ENCODE results near the gene ISYNA1. TPM values are rescaled to one million over a fixed set of nuclear protein-coding genes. Genes with fewer than 3 reads are reported as not detected.

ISYNA1 gene
- polyA plus RNA-seq, 1 experiment, result 27.0 TPM

- POLR2A ChIA-PET, result no interaction called here
- CTCF ChIA-PET, result interaction anchor here (1.1 to 3.3 kb wide), 4 partner anchors 7 to 148 kb away, joined by 3 to 19 read pairs (median 4); no protein-coding TSS in a partner anchor
- TF ChIP-seq CTCF (IDR thresholded peaks at IDR 0.05; ENCODE audit: insufficient read depth, low read depth, low read length), result no peak
- DNase-seq (ENCODE audit: low read depth), result no peak
- no peak overlapping the region for H3K4me3 ChIP-seq (ENCODE audit: low read depth, low read length)
- H3K36me3 ChIP-seq (ENCODE audit: control insufficient read depth, insufficient read depth, low read length), result peaks cover 27% of the 10 kb centered on the region
- H3K27me3 ChIP-seq (ENCODE audit: control insufficient read depth, insufficient read depth, low read length), result no peaks in the 10 kb centered on the region
Measured at GRCh38 chr19:18440936-18441803, 3.2 kb upstream of the ISYNA1 start.

- peak; percentile 33; the same call in 1 of the 2 replicates for TF ChIP-seq CTCF (IDR thresholded peaks at IDR 0.05; ENCODE audit: insufficient read depth, low read depth, low read length)
- Histone ChIP-seq H3K27me3 (ENCODE audit: control insufficient read depth, insufficient read depth, low read length) (no peaks in the 10 kb centered on the region), H3K4me3 (ENCODE audit: low read depth, low read length) (no peak overlapping the region), H3K36me3 (ENCODE audit: control insufficient read depth, insufficient read depth, low read length) (peaks cover 25% of the 10 kb centered on the region)
- ChIA-PET POLR2A (no interaction called here), CTCF (interaction anchor here (0.7 to 3.3 kb wide), 5 partner anchors 8 to 149 kb away, joined by 3 to 19 read pairs (median 4); no protein-coding TSS in a partner anchor)
- DNase-seq (ENCODE audit: low read depth), result no peak
Measured at GRCh38 chr19:18440415-18440877, 2.5 kb upstream of the ISYNA1 start.

- CTCF ChIA-PET, result interaction anchor here (0.7 to 3.3 kb wide), 6 partner anchors 9 to 149 kb away, joined by 3 to 19 read pairs (median 4); no protein-coding TSS in a partner anchor
- POLR2A ChIA-PET, result no interaction called here
Measured at GRCh38 chr19:18439910-18440237, 1.9 kb upstream of the ISYNA1 start.

GRCh38 chr19:18439025-18439909 lies 1.3 kb upstream of the ISYNA1 start:
- CTCF ChIA-PET, result interaction anchor here (1.3 to 3.3 kb wide), 3 partner anchors 12 to 28 kb away, joined by 3 to 19 read pairs (median 5); no protein-coding TSS in a partner anchor
- DNase-seq (ENCODE audit: low read depth), result no peak
- peak; percentile 29; the same call in 1 of the 2 replicates for TF ChIP-seq CTCF (IDR thresholded peaks at IDR 0.05; ENCODE audit: insufficient read depth, low read depth, low read length)

More at GRCh38 chr19:18439910-18440237, 1.9 kb upstream of the ISYNA1 start:
- TF ChIP-seq CTCF (IDR thresholded peaks at IDR 0.05; ENCODE audit: insufficient read depth, low read depth, low read length), result no peak
- H3K36me3 ChIP-seq (ENCODE audit: control insufficient read depth, insufficient read depth, low read length), result peaks cover 24% of the 10 kb centered on the region
- no peaks in the 10 kb centered on the region for H3K27me3 ChIP-seq (ENCODE audit: control insufficient read depth, insufficient read depth, low read length)
- no peak for DNase-seq (ENCODE audit: low read depth)
- no peak overlapping the region for H3K4me3 ChIP-seq (ENCODE audit: low read depth, low read length)

More at GRCh38 chr19:18439025-18439909, 1.3 kb upstream of the ISYNA1 start:
- no peak overlapping the region for H3K4me3 ChIP-seq (ENCODE audit: low read depth, low read length)
- peaks cover 21% of the 10 kb centered on the region for H3K36me3 ChIP-seq (ENCODE audit: control insufficient read depth, insufficient read depth, low read length)
- POLR2A ChIA-PET, result no interaction called here
- no peaks in the 10 kb centered on the region for H3K27me3 ChIP-seq (ENCODE audit: control insufficient read depth, insufficient read depth, low read length)
